ENCODE measurements around the gene SLC2A6. TPM values are rescaled to one million over a fixed set of nuclear protein-coding genes. Genes with fewer than 3 reads are reported as not detected.

SLC2A6 gene
- total RNA-seq, 1 donor from 2014 or later, result 37.4 TPM

DNA sequence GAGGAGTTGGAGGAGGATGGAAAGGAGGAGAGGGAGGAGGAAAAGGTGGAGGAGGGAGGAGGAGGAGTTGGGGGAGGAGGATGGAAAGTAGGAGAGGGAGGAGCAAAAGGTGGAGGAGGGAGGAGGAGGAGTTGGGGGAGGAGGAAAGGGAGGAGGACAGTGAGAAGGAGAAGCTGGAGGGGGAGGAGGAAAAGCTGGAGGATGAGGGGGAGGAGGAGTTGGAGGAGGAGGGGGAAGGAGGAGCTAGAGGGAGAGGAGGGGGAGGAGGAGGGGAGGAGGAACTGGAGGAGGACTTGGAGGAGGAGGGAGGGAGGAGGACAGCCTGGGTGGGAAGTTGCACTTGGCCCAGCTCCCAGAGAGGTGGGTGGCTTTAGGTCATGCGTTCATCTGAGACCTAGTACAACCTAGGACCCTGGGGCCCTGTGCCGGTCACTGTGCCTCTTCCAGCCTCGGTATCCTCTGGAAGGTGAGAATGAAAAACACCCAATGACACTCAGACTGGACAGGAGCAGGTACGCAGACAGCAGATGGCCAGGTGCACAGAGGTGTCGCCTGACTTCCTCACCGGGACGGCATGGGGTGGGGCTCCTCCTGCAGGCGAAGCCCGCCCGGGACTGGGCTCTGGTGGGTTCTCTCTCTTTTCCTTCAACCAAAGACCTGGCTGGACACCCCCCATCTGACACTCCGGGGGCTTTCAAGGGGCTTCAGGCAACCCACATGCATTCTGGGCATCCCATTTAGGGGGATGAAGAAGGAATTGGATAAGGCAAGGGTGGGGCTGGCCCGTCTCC is 12.2 kb upstream of the SLC2A6 start:
- TF ChIP-seq, protein P1, sequence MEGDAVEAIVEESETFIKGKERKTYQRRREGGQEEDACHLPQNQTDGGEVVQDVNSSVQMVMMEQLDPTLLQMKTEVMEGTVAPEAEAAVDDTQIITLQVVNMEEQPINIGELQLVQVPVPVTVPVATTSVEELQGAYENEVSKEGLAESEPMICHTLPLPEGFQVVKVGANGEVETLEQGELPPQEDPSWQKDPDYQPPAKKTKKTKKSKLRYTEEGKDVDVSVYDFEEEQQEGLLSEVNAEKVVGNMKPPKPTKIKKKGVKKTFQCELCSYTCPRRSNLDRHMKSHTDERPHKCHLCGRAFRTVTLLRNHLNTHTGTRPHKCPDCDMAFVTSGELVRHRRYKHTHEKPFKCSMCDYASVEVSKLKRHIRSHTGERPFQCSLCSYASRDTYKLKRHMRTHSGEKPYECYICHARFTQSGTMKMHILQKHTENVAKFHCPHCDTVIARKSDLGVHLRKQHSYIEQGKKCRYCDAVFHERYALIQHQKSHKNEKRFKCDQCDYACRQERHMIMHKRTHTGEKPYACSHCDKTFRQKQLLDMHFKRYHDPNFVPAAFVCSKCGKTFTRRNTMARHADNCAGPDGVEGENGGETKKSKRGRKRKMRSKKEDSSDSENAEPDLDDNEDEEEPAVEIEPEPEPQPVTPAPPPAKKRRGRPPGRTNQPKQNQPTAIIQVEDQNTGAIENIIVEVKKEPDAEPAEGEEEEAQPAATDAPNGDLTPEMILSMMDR (IDR thresholded peaks at IDR 0.05), result no peak
- intact Hi-C loops (cut with micrococcal nuclease), result no loop called here
- H3K4me3 Mint-ChIP-seq, result no peak overlapping the region
- H3K36me3 Mint-ChIP-seq (ENCODE audit: low read depth), result no peaks in the 10 kb centered on the region
- H3K9me3 Mint-ChIP-seq, result no peaks in the 10 kb centered on the region
- peaks cover 4% of the 10 kb centered on the region for H3K4me1 Mint-ChIP-seq
- POLR2A ChIA-PET, result interaction anchor here (0.6 kb wide), 1 partner anchor 1988 kb away, joined by 3 read pairs; no protein-coding TSS in a partner anchor
- no peak overlapping the region for H3K27ac Mint-ChIP-seq
- CTCF ChIA-PET, result interaction anchor here (0.6 to 1.4 kb wide), 3 partner anchors 10 to 695 kb away, joined by 3 to 5 read pairs (median 3); no protein-coding TSS in a partner anchor
- peaks cover 1% of the 10 kb centered on the region for H3K27me3 Mint-ChIP-seq
- DNase-seq, result no peak
- ATAC-seq (ENCODE audit: low read depth), result no peak

DNA sequence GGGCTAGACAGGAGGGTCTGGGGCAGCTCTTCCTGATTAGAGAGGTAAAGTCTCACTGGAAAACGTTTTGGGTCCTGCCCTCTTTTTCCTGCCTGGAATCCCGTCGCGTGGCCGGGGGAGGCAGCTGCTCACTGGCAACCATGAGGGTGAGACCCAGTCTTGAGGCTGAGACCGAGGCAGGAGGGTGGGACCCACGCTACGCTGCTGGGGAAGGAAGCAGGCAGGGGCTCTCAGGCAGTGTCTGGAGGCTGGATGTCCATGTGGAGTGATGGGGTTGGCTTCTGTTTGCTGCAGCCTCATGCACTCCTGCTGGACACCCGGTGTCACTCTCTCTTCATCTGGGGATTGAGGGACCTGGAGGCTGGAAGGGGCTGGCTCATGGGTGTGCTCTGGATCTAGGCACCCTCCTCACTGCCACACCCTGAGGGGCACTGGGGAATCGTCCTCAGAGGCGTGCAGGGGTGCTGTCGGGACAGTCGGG is 11.3 kb upstream of the SLC2A6 start:
- intact Hi-C loops (cut with micrococcal nuclease), result no loop called here
- peaks cover 5% of the 10 kb centered on the region for H3K4me1 Mint-ChIP-seq
- POLR2A ChIA-PET, result interaction anchor here (0.6 kb wide), 1 partner anchor 1989 kb away, joined by 3 read pairs; no protein-coding TSS in a partner anchor
- CTCF ChIA-PET, result interaction anchor here (1.0 kb wide), 1 partner anchor 304 kb away, joined by 5 read pairs; no protein-coding TSS in a partner anchor
- H3K36me3 Mint-ChIP-seq (ENCODE audit: low read depth), result no peaks in the 10 kb centered on the region
- H3K9me3 Mint-ChIP-seq, result no peaks in the 10 kb centered on the region
- DNase-seq (no peak), ATAC-seq (ENCODE audit: low read depth) (no peak)
- TF ChIP-seq, protein P1 (IDR thresholded peaks at IDR 0.05), result no peak
- peaks cover 1% of the 10 kb centered on the region for H3K27me3 Mint-ChIP-seq
- H3K27ac Mint-ChIP-seq, result no peak overlapping the region
- H3K4me3 Mint-ChIP-seq, result no peak overlapping the region

DNA sequence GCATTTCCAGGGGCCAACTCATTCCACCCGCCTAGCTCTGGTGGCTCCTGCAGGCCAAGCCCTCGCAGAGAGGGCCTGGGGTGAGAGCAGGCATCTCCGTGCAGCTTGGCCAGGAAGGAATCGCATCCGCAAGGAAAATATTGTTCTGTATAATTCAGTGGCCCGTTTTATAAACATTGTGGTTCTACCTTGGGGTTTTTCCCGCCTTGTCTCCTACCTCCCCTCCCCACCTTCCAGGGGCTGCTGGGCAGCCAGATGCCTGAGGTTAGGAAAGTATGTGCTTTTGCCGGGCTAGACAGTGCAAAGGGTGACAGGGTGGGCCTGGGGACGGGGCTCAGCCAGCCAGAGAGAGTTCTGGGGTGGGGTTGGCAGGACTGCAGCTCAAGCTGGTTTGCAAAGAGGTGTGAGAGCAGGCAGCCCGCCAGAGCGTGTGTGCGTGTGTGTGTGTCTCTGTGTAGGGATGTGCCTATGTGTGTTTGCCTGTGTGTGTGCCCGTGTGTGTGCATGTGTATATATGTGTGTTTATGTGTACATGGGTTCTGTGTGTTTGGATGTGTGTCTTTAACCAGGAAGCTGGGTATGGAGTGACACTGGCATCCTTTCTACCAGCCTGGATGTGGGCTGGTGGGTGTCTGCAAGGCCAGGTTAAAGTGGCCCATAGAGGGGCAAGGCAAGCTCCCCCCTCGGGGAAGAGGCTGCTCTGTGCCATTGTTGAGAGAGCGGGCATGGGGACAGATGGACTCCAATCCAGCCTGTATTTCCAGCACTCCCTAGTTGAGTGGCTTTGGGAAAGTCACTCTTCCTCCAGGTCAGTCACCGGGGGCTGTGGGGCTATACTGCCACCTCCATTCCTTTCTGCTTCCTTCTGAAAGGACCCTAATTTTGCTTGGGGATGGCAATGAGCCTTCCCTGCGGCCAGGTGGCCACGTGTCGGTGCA is 10.6 kb upstream of the SLC2A6 start:
- Mint-ChIP-seq H3K27me3 (peaks cover 1% of the 10 kb centered on the region), H3K4me3 (no peak overlapping the region), H3K9me3 (no peaks in the 10 kb centered on the region), H3K36me3 (ENCODE audit: low read depth) (no peaks in the 10 kb centered on the region), H3K27ac (no peak overlapping the region), H3K4me1 (peaks cover 5% of the 10 kb centered on the region)
- TF ChIP-seq, protein P1 (IDR thresholded peaks at IDR 0.05), result no peak
- no peak for ATAC-seq (ENCODE audit: low read depth)
- DNase-seq, result no peak
- intact Hi-C loops (cut with micrococcal nuclease), result loop anchor here (5.0 kb wide), 2 partner anchors 387 to 517 kb away; no protein-coding TSS in a partner anchor
- ChIA-PET POLR2A (no interaction called here), CTCF (no interaction called here)

DNA sequence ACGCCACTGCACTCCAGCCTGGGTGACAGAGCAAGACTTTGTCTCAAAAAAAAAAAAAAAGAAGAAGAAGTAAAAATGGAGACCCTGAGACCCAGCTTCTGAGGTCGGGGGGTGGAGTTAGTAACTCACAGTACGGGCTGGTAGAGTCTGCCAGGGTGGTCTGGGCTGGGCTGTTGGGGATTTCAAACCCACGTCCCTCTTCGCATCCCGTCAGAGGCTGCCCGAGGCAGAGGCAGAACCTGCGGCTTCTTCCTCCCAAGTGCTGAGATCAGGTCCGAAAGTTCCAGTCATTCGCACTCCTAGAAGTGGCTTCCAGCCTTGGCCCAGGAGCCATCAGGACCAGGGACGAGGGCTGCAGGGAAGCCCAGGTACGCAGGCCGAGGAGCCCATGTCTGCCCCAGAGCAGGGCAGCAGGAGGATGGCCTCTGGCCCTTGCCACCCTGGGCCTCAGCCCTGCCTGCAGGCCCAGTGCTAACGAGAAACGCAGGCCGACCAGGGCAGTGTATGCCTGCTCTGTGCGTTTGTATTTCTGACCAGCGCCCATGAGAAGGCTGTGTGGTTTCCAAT is 9.9 kb upstream of the SLC2A6 start:
- TF ChIP-seq, protein P1 (IDR thresholded peaks at IDR 0.05), result no peak
- ChIA-PET CTCF (interaction anchor here (0.8 kb wide), 1 partner anchor 309 kb away, joined by 4 read pairs; no protein-coding TSS in a partner anchor), POLR2A (no interaction called here)
- DNase-seq, result no peak
- no peaks in the 10 kb centered on the region for H3K36me3 Mint-ChIP-seq (ENCODE audit: low read depth)
- H3K4me1 Mint-ChIP-seq, result peaks cover 5% of the 10 kb centered on the region
- intact Hi-C loops (cut with micrococcal nuclease), result loop anchor here (5.0 kb wide), 2 partner anchors 386 to 516 kb away; no protein-coding TSS in a partner anchor
- peaks cover 1% of the 10 kb centered on the region for H3K27me3 Mint-ChIP-seq
- ATAC-seq (ENCODE audit: low read depth), result no peak
- no peaks in the 10 kb centered on the region for H3K9me3 Mint-ChIP-seq
- no peak overlapping the region for H3K27ac Mint-ChIP-seq
- H3K4me3 Mint-ChIP-seq, result no peak overlapping the region

Measured in activated B cell treated with CpG ODN at 0.5 μM for 24 hours (primary cell).